ENCODE measurements around the gene SNTB2. TPM values are rescaled to one million over a fixed set of nuclear protein-coding genes. Genes with fewer than 3 reads are reported as not detected.
"Not testable (repeated sequence)": the region's sequence is repeated elsewhere in the genome, so short reads cannot be mapped to it uniquely, and the experiment has no call there.

SNTB2 gene
- polyA plus RNA-seq, 6 donors from 2014 or later = 2.4 to 7.1 (median 4.2) TPM

DNA sequence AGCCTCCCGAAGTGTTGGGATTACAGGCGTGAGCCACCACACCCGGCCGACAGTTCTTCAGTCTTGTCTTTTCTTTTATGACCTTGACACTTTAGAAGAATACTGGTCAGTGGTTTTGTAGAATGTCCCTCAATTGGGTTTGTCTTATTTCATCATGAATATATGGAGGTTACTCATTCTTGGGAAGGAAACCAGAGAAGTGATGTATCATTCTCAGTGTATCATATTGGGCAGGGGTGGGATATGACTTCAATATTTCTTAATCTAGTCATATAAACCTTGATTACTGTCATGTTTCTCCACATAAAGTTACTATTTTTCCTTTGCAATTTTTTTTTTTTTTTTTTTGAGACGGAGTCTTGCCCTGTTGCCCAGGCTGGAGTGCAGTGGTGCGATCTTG is 36.9 kb downstream of the SNTB2 start:
- Mint-ChIP-seq H3K27ac (no peak overlapping the region), H3K9me3 (no peaks in the 10 kb centered on the region), H3K4me3 (no peak overlapping the region), H3K27me3 (no peaks in the 10 kb centered on the region), H3K36me3 (no peaks in the 10 kb centered on the region), H3K4me1 (no peaks in the 10 kb centered on the region)
- DNase-seq (no peak), ATAC-seq (ENCODE audit: low read depth in 2 of 2) (no peak)

DNA sequence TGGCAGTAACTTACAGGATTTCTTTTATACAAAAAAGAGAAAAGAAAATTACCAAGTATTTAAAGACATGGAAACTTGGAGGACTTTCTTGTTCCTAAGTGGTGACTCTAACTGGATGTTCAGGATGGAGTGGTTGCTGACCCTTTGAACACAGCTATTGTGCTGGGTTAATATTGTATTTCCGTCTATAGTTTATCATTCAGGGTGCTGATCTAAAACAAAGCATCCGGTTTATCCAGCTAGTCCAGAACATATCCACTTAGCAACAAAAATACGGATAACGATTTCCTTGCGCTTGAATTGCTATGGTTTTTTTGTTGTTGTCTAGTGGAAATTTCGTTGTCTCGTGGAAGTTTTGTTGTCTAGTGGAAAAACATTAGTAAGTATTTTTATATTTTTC is 38.2 kb downstream of the SNTB2 start:
- ATAC-seq (ENCODE audit: low read depth in 2 of 2) = no peak
- Mint-ChIP-seq H3K4me1 (no peaks in the 10 kb centered on the region), H3K36me3 (no peaks in the 10 kb centered on the region), H3K27me3 (no peaks in the 10 kb centered on the region), H3K27ac (no peak overlapping the region), H3K4me3 (no peak overlapping the region), H3K9me3 (no peaks in the 10 kb centered on the region)
- no peak for DNase-seq

DNA sequence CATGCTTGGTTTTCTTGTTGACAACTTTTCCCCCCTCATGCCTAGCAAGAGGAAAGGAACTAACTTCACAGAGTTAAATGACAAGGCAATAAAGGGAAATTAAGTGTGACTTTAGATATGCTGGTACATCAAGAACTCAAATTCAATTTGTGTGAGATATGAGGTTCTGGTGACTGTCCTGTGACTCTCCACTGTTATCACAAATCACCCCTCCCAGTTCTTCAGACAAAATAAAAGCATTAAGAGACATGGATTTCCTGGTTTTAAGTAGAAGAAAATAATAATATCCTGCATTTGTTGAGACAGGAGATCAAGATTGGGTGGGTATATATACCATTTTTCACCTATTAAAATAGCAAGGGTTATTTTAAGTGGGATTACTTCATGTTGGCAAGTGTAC is 46.2 kb downstream of the SNTB2 start:
- no peaks in the 10 kb centered on the region for H3K4me1 Mint-ChIP-seq
- no peak overlapping the region for H3K27ac Mint-ChIP-seq
- H3K9me3 Mint-ChIP-seq = no peaks in the 10 kb centered on the region
- H3K27me3 Mint-ChIP-seq = no peaks in the 10 kb centered on the region
- ATAC-seq (ENCODE audit: low read depth in 2 of 2) (no peak), DNase-seq (no peak)
- no peak overlapping the region for H3K4me3 Mint-ChIP-seq
- no peaks in the 10 kb centered on the region for H3K36me3 Mint-ChIP-seq

DNA sequence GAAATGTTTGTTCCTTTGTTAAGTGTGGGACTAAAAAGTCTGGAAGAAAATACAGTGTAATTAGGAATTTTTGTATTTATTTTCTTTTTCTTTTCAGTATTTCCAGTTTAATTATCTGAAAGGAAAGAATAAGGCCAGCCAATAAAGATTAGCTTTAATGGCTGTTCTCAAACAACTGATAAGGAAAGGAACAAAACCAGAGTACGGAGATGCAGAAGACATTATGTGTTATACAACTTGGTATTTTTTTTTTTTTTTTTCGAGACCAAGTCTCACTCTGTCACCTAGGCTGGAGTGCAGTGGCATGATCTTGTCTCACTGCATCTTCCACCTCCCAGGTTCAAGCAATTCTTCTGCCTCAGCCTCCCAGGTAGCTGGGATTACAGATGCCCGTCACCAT is 47.5 kb downstream of the SNTB2 start:
- Mint-ChIP-seq H3K4me1 (no peaks in the 10 kb centered on the region), H3K4me3 (no peak overlapping the region), H3K27me3 (no peaks in the 10 kb centered on the region), H3K36me3 (no peaks in the 10 kb centered on the region), H3K9me3 (no peaks in the 10 kb centered on the region), H3K27ac (no peak overlapping the region)
- ATAC-seq (ENCODE audit: low read depth in 2 of 2) = no peak
- no peak for DNase-seq

DNA sequence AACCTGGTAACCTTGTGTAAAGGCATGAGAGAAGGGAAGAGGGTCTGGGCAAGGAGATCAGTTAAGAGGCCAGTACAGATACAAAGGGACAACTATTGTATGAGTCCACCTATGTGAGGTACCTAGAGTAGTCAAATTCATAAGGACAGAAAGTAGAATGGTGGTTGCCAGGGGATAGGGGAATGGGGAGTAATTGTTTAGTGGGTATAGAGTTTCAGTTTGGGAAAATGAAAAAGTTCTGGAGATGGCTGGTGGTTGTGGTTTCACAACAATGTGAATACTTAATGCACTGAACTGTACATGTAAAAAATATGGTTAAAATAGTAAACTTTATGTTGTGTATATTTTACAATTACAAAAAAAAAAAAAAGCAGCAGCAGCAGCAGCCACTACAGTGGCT is 49.4 kb downstream of the SNTB2 start:
- no peak for ATAC-seq (ENCODE audit: low read depth in 2 of 2)
- no peak overlapping the region for H3K4me3 Mint-ChIP-seq
- H3K27me3 Mint-ChIP-seq = no peaks in the 10 kb centered on the region
- no peaks in the 10 kb centered on the region for H3K4me1 Mint-ChIP-seq
- no peak overlapping the region for H3K27ac Mint-ChIP-seq
- DNase-seq = no peak
- H3K36me3 Mint-ChIP-seq = no peaks in the 10 kb centered on the region
- H3K9me3 Mint-ChIP-seq = no peaks in the 10 kb centered on the region

DNA sequence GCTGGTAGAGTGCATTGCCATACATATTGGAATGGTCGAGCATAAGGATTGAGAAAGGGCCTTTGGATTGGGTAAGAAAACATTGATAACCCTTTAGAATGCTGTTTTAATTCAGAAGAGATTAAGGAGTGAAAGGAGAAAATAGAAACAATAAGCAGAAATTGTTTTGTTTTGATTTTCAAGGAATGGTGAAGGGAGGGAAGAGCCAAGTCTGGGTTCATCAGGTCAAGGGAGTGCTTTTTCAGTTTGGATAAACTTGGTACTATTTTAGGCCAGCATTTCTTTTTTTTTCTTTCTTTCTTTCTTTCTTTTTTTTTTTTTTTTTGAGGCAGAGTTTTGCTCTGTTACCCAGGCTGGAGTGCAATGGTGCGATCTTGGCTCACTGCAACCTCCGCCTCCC is 50.3 kb downstream of the SNTB2 start:
- Mint-ChIP-seq H3K9me3 (no peaks in the 10 kb centered on the region), H3K36me3 (no peaks in the 10 kb centered on the region), H3K4me1 (no peaks in the 10 kb centered on the region), H3K4me3 (no peak overlapping the region), H3K27ac (no peak overlapping the region), H3K27me3 (no peaks in the 10 kb centered on the region)
- DNase-seq (no peak), ATAC-seq (ENCODE audit: low read depth in 2 of 2) (no peak)

DNA sequence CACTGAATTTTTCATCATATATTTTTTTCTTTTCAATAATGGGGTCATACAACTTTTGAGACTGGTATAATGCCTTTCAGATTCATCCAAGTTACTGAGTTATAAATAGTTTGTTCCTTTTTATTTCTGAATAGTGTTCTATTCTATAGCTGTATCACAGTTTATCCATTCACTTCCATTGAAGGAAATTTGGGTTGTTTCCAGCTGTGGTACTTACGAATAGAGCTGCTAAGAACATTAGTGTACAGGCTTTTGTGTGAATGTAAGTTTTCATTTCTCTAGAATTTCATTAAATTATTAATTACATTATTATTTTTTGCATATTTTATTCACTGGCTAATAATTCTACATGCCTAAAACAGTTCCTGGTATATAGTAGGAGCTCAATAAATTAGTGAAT is 52.9 kb downstream of the SNTB2 start:
- Mint-ChIP-seq H3K4me1 (no peaks in the 10 kb centered on the region), H3K36me3 (no peaks in the 10 kb centered on the region), H3K4me3 (no peak overlapping the region), H3K27ac (no peak overlapping the region), H3K9me3 (no peaks in the 10 kb centered on the region), H3K27me3 (no peaks in the 10 kb centered on the region)
- no peak for DNase-seq
- no peak for ATAC-seq (ENCODE audit: low read depth in 2 of 2)

DNA sequence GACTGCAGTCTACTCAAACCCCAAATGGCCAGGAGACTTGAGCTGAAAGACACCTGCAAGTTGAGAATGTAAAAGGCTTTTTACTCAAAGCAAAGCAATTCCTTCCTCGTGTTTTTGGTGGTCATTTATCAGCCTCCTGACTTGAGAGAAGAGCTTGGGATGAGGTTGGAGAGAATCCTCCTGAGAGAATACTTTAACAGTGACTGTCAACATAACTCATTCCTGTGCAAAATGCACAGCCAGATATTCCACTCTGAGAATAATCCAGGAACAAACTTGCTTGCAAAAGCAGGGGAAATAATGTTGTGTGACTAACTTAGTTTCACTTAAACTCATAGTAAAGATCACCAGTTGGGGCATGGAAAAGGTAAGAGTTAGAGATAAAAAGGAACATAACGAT is 53.4 kb downstream of the SNTB2 start:
- Mint-ChIP-seq H3K4me1 (no peaks in the 10 kb centered on the region), H3K9me3 (no peaks in the 10 kb centered on the region), H3K4me3 (no peak overlapping the region), H3K36me3 (peaks cover 0 to under 1% of the 10 kb centered on the region in 2 donors), H3K27ac (no peak overlapping the region), H3K27me3 (no peaks in the 10 kb centered on the region)
- ATAC-seq (ENCODE audit: low read depth in 2 of 2) (no peak), DNase-seq (no peak)

DNA sequence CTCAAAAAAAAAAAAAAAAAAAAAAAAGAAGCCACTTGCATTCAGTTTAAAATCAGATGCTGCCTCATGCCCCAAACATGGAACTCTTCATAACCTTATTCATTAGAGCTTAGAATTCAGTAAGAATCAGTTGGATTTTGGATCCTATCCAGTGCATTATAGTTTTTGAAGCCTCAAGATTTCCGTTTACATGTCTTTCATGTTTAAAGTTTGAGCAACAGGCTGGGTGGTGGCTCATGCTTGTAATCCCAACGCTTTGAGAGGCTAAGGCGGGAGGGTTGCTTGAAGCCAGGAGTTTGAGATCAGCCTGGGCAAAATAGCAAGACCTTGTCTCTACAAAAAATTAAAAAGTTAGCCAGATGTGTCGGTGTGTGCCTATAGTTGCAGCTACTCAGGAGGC is 55.0 kb downstream of the SNTB2 start:
- Mint-ChIP-seq H3K27ac (no peak overlapping the region), H3K4me1 (no peaks in the 10 kb centered on the region), H3K27me3 (no peaks in the 10 kb centered on the region), H3K4me3 (no peak overlapping the region), H3K9me3 (no peaks in the 10 kb centered on the region), H3K36me3 (peaks cover 0 to 7% of the 10 kb centered on the region in 2 donors)
- DNase-seq (no peak), ATAC-seq (ENCODE audit: low read depth in 2 of 2) (no peak)

DNA sequence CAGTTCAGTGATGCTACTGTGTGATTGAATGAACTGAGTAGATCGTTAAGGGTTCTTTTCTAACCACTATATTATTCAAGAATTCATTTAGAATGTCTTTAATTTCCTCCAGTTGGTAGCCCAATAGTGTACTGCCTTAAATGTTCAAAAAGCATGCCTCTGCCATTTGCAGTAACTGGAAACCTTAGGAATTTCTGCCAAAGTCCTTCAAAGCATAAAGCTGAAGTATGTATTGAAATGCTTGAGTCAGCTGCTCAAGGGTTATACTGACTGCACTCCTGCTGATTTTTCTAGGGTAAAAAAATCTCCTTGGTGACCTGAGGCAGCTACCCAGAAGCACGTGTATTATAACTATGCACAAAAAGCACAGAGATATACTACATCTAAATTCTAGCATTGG is 56.5 kb downstream of the SNTB2 start:
- DNase-seq = no peak

DNA sequence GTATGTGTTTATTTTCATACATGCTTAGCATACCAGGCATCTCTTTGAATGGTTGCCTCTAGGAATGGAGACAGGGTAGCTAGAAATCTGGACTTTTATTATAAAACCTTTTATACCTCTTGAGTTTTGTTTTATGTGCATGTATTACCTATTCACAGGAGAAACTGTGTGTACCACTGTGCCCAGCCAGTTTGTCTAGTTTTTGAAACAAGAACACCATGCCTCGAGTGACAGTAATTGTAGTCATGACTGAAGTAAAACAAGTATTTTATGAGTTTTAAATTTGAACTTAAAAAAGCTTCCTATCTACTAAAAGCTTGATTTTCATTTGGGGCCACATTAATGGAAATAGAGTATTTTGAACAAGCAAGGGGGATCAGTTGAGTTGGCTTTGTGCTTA is 57.4 kb downstream of the SNTB2 start:
- ATAC-seq (ENCODE audit: low read depth in 2 of 2) (no peak), DNase-seq (no peak)
- Mint-ChIP-seq H3K36me3 (peaks cover 0 to 7% of the 10 kb centered on the region in 2 donors), H3K27me3 (no peaks in the 10 kb centered on the region), H3K9me3 (no peaks in the 10 kb centered on the region), H3K4me1 (no peaks in the 10 kb centered on the region), H3K27ac (no peak overlapping the region), H3K4me3 (no peak overlapping the region)

More for the DNA sequence above, 56.5 kb downstream of the SNTB2 start:
- Mint-ChIP-seq H3K4me1 (no peaks in the 10 kb centered on the region), H3K9me3 (no peaks in the 10 kb centered on the region), H3K36me3 (peaks cover 0 to 7% of the 10 kb centered on the region in 2 donors), H3K27me3 (no peaks in the 10 kb centered on the region), H3K4me3 (no peak overlapping the region), H3K27ac (no peak overlapping the region)
- no peak for ATAC-seq (ENCODE audit: low read depth in 2 of 2)

DNA sequence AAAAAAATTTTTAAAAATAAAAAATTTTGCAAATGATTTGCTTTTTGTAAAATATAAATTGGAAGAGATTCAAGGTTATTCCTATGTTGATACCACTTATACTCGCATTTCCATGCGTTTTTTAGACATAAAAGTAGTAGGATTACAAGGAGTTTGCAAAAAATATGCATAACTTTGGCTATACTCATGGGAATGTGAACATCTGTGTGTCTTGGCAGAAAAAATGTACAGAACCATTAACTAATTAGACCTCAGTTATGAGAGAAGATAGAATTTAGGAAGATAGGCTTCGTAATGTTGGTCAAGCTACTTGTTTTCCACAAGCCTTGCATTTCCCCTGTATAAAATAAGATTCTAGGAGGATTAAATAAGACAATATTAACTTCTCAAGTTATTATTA is 63.1 kb downstream of the SNTB2 start:
- H3K4me3 Mint-ChIP-seq = no peak overlapping the region
- ATAC-seq (ENCODE audit: low read depth in 2 of 2) (no peak), DNase-seq (no peak)
- no peak overlapping the region for H3K27ac Mint-ChIP-seq
- H3K9me3 Mint-ChIP-seq = no peaks in the 10 kb centered on the region
- H3K36me3 Mint-ChIP-seq = peaks cover 0 to 7% of the 10 kb centered on the region in 2 donors
- H3K27me3 Mint-ChIP-seq = no peaks in the 10 kb centered on the region
- H3K4me1 Mint-ChIP-seq = no peaks in the 10 kb centered on the region

DNA sequence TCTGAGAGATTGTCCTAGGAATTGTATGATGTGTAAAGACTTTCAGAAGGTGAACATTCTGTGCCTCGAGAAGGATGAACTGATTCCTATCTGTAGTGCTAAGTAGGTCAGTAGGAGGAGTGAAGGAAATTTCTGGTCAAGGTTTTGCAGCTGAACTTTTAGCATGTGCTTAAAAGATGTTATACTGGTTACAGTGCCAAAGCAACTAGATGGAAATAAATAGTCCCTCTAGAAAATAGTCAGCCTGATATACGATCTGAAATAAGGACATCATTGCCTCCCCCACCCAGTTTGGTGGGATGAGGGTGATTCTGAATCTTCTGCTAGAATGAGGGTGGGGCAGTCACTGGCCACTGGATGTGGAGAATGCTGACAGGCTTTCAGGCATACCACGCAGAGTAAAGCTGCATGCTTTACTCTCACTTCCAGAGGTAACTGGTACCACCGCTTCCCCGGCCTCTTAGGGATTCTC is 66.9 kb downstream of the SNTB2 start:
- no peak overlapping the region for H3K4me3 Mint-ChIP-seq
- no peaks in the 10 kb centered on the region for H3K36me3 Mint-ChIP-seq
- ATAC-seq (ENCODE audit: low read depth in 2 of 2) (no peak), DNase-seq (no peak)
- H3K9me3 Mint-ChIP-seq = no peaks in the 10 kb centered on the region
- H3K27ac Mint-ChIP-seq = no peak overlapping the region
- no peaks in the 10 kb centered on the region for H3K27me3 Mint-ChIP-seq
- peaks cover 0 to 5% (median 0%) of the 10 kb centered on the region in 3 donors for H3K4me1 Mint-ChIP-seq

DNA sequence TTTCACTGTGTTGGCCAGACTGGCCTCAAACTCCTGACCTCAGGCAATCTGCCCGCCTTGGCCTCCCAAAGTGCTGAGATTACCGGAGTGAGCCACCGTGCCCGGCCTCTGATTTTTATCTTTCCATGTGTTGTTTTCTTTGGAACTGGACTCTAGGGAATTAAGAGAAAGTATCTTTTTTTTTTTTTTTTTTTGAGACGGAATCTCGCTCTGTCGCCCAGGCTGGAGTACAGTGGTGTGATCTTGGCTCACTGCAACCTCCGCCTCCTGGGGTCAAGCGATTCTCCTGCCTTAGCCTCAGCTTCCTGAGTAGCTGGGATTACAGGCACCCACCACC is 72.4 kb downstream of the SNTB2 start:
- H3K4me3 Mint-ChIP-seq; DNase-seq; H3K27ac Mint-ChIP-seq; ATAC-seq (ENCODE audit: low read depth in 2 of 2); H3K9me3 Mint-ChIP-seq; H3K27me3 Mint-ChIP-seq; H3K4me1 Mint-ChIP-seq: not testable (repeated sequence)
- H3K36me3 Mint-ChIP-seq = peaks cover 8 to 11% of the 10 kb centered on the region in 2 donors

DNA sequence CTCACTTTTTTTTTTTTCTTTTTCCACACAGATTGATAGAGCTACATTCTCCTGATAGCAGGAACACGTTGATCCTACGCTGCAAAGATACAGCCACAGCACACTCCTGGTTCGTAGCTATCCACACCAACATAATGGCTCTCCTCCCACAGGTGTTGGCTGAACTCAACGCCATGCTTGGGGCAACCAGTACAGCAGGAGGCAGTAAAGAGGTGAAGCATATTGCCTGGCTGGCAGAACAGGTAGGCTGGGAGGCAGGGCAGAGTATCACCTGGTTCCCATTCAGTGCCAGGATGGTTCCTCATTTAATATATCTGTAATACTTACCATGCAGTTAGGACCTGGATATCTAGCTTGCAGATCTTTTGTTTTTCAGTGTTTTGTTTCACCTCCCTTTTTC is 73.1 kb downstream of the SNTB2 start:
- Mint-ChIP-seq H3K4me3 (no peak overlapping the region), H3K9me3 (no peaks in the 10 kb centered on the region), H3K36me3 (peaks cover 8 to 11% of the 10 kb centered on the region in 2 donors), H3K27ac (peak overlapping the region in 4 of 6 donors; percentile 7 to 88 (median 50)), H3K27me3 (no peaks in the 10 kb centered on the region), H3K4me1 (peaks cover 0 to 6% (median 0%) of the 10 kb centered on the region in 3 donors)
- no peak for ATAC-seq (ENCODE audit: low read depth in 2 of 2)
- DNase-seq = no peak

Measured in naive B cell (primary cell).